ENCODE results near the gene PHF24.
A peak's percentile ranks its signal among the peaks of the same experiment; 100 is the strongest.

PHF24 gene

GRCh38 chr9:35000535-35001284, 42.6 kb downstream of the PHF24 start:
- Histone ChIP-seq H3K18ac (ENCODE audit: low read depth in 1 of 2, low read length in 2 of 2) (no peak overlapping the region), H2BK15ac (ENCODE audit: low read depth, poor library complexity, severe bottlenecking) (no peak overlapping the region), H3K4me2 (ENCODE audit: low read length, poor library complexity, severe bottlenecking) (no peak overlapping the region), H3K36me3 (ENCODE audit: control insufficient read depth in 1 of 2, insufficient read depth in 2 of 2, low read depth in 1 of 2, low read length in 2 of 2) (peaks cover 24 to 25% of the 10 kb centered on the region in 2 experiments), H3K9ac (ENCODE audit: low read length) (peak overlapping the region; percentile 19), H3K27ac (ENCODE audit: low read length, poor library complexity, severe bottlenecking) (no peak overlapping the region), H3K27me3 (ENCODE audit: control insufficient read depth in 1 of 2, insufficient read depth in 1 of 2, low read length in 2 of 2) (no peaks in the 10 kb centered on the region), H2AFZ (ENCODE audit: low read depth, low read length) (no peak overlapping the region), H4K91ac (ENCODE audit: low read length) (no peak overlapping the region), H3K79me1 (replicated peaks; ENCODE audit: low read length, poor library complexity, severe bottlenecking) (peaks cover 4% of the 10 kb centered on the region), H3K9me3 (ENCODE audit: control insufficient read depth, low read length) (no peaks in the 10 kb centered on the region), H3K4me1 (ENCODE audit: control insufficient read depth, insufficient read depth, low read depth, low read length) (peaks cover 12% of the 10 kb centered on the region), H3K14ac (ENCODE audit: low read length in 2 of 2) (no peak overlapping the region), H3K4ac (ENCODE audit: low read depth in 1 of 2, low read length in 2 of 2) (no peak overlapping the region), H3K4me3 (ENCODE audit: insufficient read depth in 1 of 2, low read depth in 1 of 2, low read length in 2 of 2) (no peak overlapping the region), H2BK5ac (ENCODE audit: low read depth, low read length, poor library complexity, severe bottlenecking) (no peak overlapping the region), H2BK120ac (ENCODE audit: low read depth, low read length) (no peak overlapping the region), H2AK5ac (ENCODE audit: low read length, severe bottlenecking) (no peak overlapping the region), H4K8ac (ENCODE audit: low read length) (no peak overlapping the region), H2BK12ac (ENCODE audit: low read length in 2 of 2) (no peak overlapping the region), H3K23ac (ENCODE audit: low read length in 2 of 2) (no peak overlapping the region)
- peak; percentile 31 for DNase-seq
- WGBS = 89% methylated on average over 6 of the region's 6 CpGs

DNA sequence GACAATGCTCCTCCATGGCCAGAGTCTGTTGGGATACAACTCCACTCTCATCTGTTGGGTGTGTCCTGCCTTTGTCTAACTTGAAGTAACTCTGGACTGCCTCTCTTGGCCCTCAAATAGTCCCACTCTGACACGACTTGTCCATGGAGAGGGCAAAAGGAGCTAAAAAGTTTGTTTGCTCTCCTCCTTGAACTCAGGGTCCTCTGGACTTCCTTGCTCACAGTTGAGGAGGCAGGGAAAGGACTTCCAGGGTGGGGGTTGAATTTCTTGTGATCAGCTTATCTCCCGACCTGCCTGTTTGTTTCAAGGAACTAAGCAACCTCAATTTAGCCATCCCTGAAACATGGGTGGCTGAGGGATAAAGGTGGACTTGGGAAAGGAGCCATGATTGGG, 43.2 kb downstream of the PHF24 start:
- no peak overlapping the region for H2BK120ac ChIP-seq (ENCODE audit: low read depth, low read length)
- peaks cover 19 to 21% of the 10 kb centered on the region in 2 experiments for H3K36me3 ChIP-seq (ENCODE audit: control insufficient read depth in 1 of 2, insufficient read depth in 2 of 2, low read depth in 1 of 2, low read length in 2 of 2)
- no peak overlapping the region for H2BK12ac ChIP-seq (ENCODE audit: low read length in 2 of 2)
- 92% methylated on average over 1 of the region's 2 CpGs for WGBS
- peaks cover 4% of the 10 kb centered on the region for H3K79me1 ChIP-seq (replicated peaks; ENCODE audit: low read length, poor library complexity, severe bottlenecking)
- H3K9me3 ChIP-seq (ENCODE audit: control insufficient read depth, low read length) = no peaks in the 10 kb centered on the region
- H3K4me3 ChIP-seq (ENCODE audit: insufficient read depth in 1 of 2, low read depth in 1 of 2, low read length in 2 of 2) = no peak overlapping the region
- DNase-seq = no peak
- H4K91ac ChIP-seq (ENCODE audit: low read length) = no peak overlapping the region
- H3K14ac ChIP-seq (ENCODE audit: low read length in 2 of 2) = no peak overlapping the region
- H2BK15ac ChIP-seq (ENCODE audit: low read depth, poor library complexity, severe bottlenecking) = no peak overlapping the region
- H3K18ac ChIP-seq (ENCODE audit: low read depth in 1 of 2, low read length in 2 of 2) = no peak overlapping the region
- H3K27ac ChIP-seq (ENCODE audit: low read length, poor library complexity, severe bottlenecking) = no peak overlapping the region
- no peak overlapping the region for H2BK5ac ChIP-seq (ENCODE audit: low read depth, low read length, poor library complexity, severe bottlenecking)
- H3K9ac ChIP-seq (ENCODE audit: low read length) = peak overlapping the region; percentile 19
- no peaks in the 10 kb centered on the region for H3K27me3 ChIP-seq (ENCODE audit: control insufficient read depth in 1 of 2, insufficient read depth in 1 of 2, low read length in 2 of 2)
- no peak overlapping the region for H2AFZ ChIP-seq (ENCODE audit: low read depth, low read length)
- no peak overlapping the region for H2AK5ac ChIP-seq (ENCODE audit: low read length, severe bottlenecking)
- H4K8ac ChIP-seq (ENCODE audit: low read length) = no peak overlapping the region
- peaks cover 12% of the 10 kb centered on the region for H3K4me1 ChIP-seq (ENCODE audit: control insufficient read depth, insufficient read depth, low read depth, low read length)
- H3K4me2 ChIP-seq (ENCODE audit: low read length, poor library complexity, severe bottlenecking) = no peak overlapping the region
- no peak overlapping the region for H3K4ac ChIP-seq (ENCODE audit: low read depth in 1 of 2, low read length in 2 of 2)
- no peak overlapping the region for H3K23ac ChIP-seq (ENCODE audit: low read length in 2 of 2)

DNA sequence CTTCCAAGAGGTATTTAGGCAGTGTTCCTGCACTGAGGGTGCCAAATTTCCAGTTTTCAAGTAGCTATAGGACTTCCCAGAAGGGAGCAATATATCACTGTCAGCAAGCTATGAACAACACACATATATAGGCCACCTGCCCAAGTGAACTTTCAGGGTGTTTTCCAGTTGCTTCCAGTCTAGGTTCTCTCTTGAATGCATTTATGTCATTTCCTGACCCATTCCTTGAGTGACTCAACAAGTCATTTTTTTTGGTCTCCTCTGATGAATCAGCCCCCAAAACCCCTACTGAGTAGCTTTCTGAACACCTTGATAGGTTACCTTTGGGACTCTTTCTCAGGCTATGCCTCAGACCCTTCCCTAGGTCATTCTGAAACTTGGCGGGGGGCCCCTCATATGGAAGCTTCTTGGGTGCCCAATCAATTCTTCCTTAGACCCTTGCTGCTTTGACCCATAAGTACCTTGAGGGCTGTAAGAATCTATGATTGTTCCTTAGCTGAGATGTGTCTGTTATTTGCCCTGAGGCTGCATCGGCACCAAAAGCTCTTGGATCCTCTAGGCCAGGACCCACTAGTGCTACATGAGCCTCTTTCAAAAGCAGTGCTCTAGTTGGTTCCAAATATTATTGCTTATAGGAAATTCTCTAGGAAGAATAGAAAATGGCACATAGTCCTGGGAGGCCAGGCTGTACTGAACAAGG, 43.9 kb downstream of the PHF24 start:
- no peak for DNase-seq
- H4K91ac ChIP-seq (ENCODE audit: low read length) = no peak overlapping the region
- H3K27me3 ChIP-seq (ENCODE audit: control insufficient read depth in 1 of 2, insufficient read depth in 1 of 2, low read length in 2 of 2) = no peaks in the 10 kb centered on the region
- no peak overlapping the region for H2AK5ac ChIP-seq (ENCODE audit: low read length, severe bottlenecking)
- H2BK120ac ChIP-seq (ENCODE audit: low read depth, low read length) = no peak overlapping the region
- no peak overlapping the region for H3K4me2 ChIP-seq (ENCODE audit: low read length, poor library complexity, severe bottlenecking)
- no peak overlapping the region for H3K9ac ChIP-seq (ENCODE audit: low read length)
- no peak overlapping the region for H2AFZ ChIP-seq (ENCODE audit: low read depth, low read length)
- H2BK15ac ChIP-seq (ENCODE audit: low read depth, poor library complexity, severe bottlenecking) = no peak overlapping the region
- H3K36me3 ChIP-seq (ENCODE audit: control insufficient read depth in 1 of 2, insufficient read depth in 2 of 2, low read depth in 1 of 2, low read length in 2 of 2) = peaks cover 12 to 14% of the 10 kb centered on the region in 2 experiments
- WGBS = 95% methylated on average over 2 of the region's 2 CpGs
- no peaks in the 10 kb centered on the region for H3K9me3 ChIP-seq (ENCODE audit: control insufficient read depth, low read length)
- H3K79me1 ChIP-seq (replicated peaks; ENCODE audit: low read length, poor library complexity, severe bottlenecking) = peaks cover 4% of the 10 kb centered on the region
- H3K4ac ChIP-seq (ENCODE audit: low read depth in 1 of 2, low read length in 2 of 2) = no peak overlapping the region
- peaks cover 8% of the 10 kb centered on the region for H3K4me1 ChIP-seq (ENCODE audit: control insufficient read depth, insufficient read depth, low read depth, low read length)
- no peak overlapping the region for H3K18ac ChIP-seq (ENCODE audit: low read depth in 1 of 2, low read length in 2 of 2)
- no peak overlapping the region for H3K27ac ChIP-seq (ENCODE audit: low read length, poor library complexity, severe bottlenecking)
- no peak overlapping the region for H3K14ac ChIP-seq (ENCODE audit: low read length in 2 of 2)
- H2BK12ac ChIP-seq (ENCODE audit: low read length in 2 of 2) = no peak overlapping the region
- H3K4me3 ChIP-seq (ENCODE audit: insufficient read depth in 1 of 2, low read depth in 1 of 2, low read length in 2 of 2) = no peak overlapping the region
- no peak overlapping the region for H2BK5ac ChIP-seq (ENCODE audit: low read depth, low read length, poor library complexity, severe bottlenecking)
- no peak overlapping the region for H3K23ac ChIP-seq (ENCODE audit: low read length in 2 of 2)
- no peak overlapping the region for H4K8ac ChIP-seq (ENCODE audit: low read length)

- H2BK120ac ChIP-seq (ENCODE audit: low read depth, low read length) = no peak overlapping the region
- H3K36me3 ChIP-seq (ENCODE audit: control insufficient read depth in 1 of 2, insufficient read depth in 2 of 2, low read depth in 1 of 2, low read length in 2 of 2) = peaks cover 6 to 8% of the 10 kb centered on the region in 2 experiments
- H3K27me3 ChIP-seq (ENCODE audit: control insufficient read depth in 1 of 2, insufficient read depth in 1 of 2, low read length in 2 of 2) = no peaks in the 10 kb centered on the region
- H2BK12ac ChIP-seq (ENCODE audit: low read length in 2 of 2) = no peak overlapping the region
- H2BK15ac ChIP-seq (ENCODE audit: low read depth, poor library complexity, severe bottlenecking) = no peak overlapping the region
- H3K23ac ChIP-seq (ENCODE audit: low read length in 2 of 2) = no peak overlapping the region
- no peak for DNase-seq
- H2AFZ ChIP-seq (ENCODE audit: low read depth, low read length) = no peak overlapping the region
- H3K18ac ChIP-seq (ENCODE audit: low read depth in 1 of 2, low read length in 2 of 2) = no peak overlapping the region
- no peak overlapping the region for H4K8ac ChIP-seq (ENCODE audit: low read length)
- no peaks in the 10 kb centered on the region for H3K9me3 ChIP-seq (ENCODE audit: control insufficient read depth, low read length)
- H3K14ac ChIP-seq (ENCODE audit: low read length in 2 of 2) = no peak overlapping the region
- H4K91ac ChIP-seq (ENCODE audit: low read length) = no peak overlapping the region
- H3K4me2 ChIP-seq (ENCODE audit: low read length, poor library complexity, severe bottlenecking) = no peak overlapping the region
- H2BK5ac ChIP-seq (ENCODE audit: low read depth, low read length, poor library complexity, severe bottlenecking) = no peak overlapping the region
- peaks cover 3% of the 10 kb centered on the region for H3K4me1 ChIP-seq (ENCODE audit: control insufficient read depth, insufficient read depth, low read depth, low read length)
- H3K27ac ChIP-seq (ENCODE audit: low read length, poor library complexity, severe bottlenecking) = no peak overlapping the region
- peaks cover 4% of the 10 kb centered on the region for H3K79me1 ChIP-seq (replicated peaks; ENCODE audit: low read length, poor library complexity, severe bottlenecking)
- no peak overlapping the region for H3K9ac ChIP-seq (ENCODE audit: low read length)
- H2AK5ac ChIP-seq (ENCODE audit: low read length, severe bottlenecking) = no peak overlapping the region
- no peak overlapping the region for H3K4ac ChIP-seq (ENCODE audit: low read depth in 1 of 2, low read length in 2 of 2)
- no peak overlapping the region for H3K4me3 ChIP-seq (ENCODE audit: insufficient read depth in 1 of 2, low read depth in 1 of 2, low read length in 2 of 2)
These were observed 44.5 kb downstream of the PHF24 start for GRCh38 chr9:35002623-35003022.

Data from mesenchymal stem cell (in vitro differentiated cells and primary cell).